GOT3 (cell line): ENCODE data around the gene GANC.
"Not testable (repeated sequence)": the region's sequence is repeated elsewhere in the genome, so short reads cannot be mapped to it uniquely, and the experiment has no call there.

Experiments
- DNase-seq: peaks from one replicate; lab custom pipeline; 2025; ENCODE audit warnings: mixed read lengths; lab: John Stamatoyannopoulos, UW

Gene GANC

GRCh38 chr15:42284551-42284950 is 11.6 kb downstream of the GANC start:
- DNase-seq: no peak

GRCh38 chr15:42285034-42285433 is 12.0 kb downstream of the GANC start:
- DNase-seq: no peak

- no peak for DNase-seq
Observed at GRCh38 chr15:42286445-42287029, 13.5 kb downstream of the GANC start.

DNA sequence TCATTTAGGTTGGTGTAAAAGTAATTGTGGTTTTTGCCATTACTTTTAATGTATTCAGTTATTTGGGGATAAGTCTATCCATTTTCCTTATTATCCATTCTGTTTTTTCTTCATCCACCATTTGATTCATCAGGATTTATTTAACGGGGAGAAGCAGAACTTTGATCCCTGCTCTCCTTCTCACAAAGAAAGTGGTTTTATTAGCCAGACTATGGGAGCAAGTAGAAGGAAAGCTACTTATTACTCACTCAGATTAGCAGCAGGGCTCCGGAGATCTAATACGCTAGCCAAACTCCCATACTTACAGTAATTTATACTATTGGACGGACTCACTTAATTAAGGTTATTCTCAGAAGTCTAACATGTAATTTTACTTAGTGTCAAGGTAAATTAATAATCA is 14.9 kb downstream of the GANC start:
- DNase-seq: no peak

DNA sequence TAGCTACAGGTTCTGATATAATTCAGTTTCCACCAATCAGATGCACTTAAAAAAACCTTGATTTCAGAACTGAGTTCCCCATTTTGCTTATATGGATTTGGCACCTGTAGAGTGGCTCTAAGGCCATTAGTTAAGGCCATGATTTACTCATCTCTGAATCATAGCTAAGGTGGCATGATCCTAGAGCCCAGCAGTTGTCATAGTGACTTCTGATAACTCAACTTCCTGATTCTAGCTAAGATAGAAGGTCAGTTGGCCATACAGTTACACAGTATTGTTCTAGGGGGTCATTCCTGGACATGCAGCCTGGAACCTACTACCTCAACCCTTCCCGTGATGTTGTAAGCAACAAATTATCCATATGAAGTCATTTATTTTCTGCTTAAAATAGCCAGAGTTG is 16.2 kb downstream of the GANC start:
- DNase-seq: no peak

DNA sequence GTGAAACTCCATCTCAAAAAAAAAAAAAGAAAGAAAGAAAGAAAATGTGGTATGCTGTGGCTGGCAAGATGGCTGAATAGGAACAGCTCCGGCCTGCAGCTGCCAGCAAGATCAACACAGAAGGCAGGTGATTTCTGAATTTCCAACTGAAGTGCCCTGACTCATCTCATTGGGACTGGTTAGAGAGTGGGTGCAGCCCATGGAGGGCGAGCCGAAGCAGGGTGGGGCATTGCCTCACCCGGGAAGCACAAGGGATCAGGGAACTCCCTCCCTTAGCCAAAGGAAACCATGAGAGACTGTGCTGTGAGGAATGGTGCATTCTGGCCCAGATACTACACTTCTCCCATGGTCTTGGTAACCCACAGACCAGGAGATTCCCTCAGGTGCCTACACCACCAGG is 28.0 kb downstream of the GANC start:
- DNase-seq: not testable (repeated sequence)

GRCh38 chr15:42306681-42307080 is 33.7 kb downstream of the GANC start:
- no peak for DNase-seq

- no peak for DNase-seq
Observed at GRCh38 chr15:42313463-42313862, 40.5 kb downstream of the GANC start.

DNA sequence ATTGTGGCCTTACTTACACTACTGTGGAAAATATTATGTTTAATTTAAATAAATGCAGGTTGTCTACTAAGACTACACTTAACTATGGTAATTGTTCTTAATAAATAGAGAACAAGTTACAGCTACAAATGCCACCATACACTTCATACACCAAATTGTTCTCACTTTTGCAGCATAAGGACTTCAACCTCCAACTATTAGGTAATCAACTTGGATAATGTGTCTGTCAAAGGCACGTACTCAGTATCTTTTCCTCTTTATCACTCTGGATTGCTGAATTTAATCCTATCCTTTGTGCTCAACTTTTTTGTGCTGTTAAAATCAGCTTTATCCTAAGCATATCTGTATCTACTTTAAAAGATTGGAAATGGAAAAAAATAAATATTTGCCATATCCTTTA is 41.8 kb downstream of the GANC start:
- DNase-seq: no peak

GRCh38 chr15:42315521-42315920 is 42.5 kb downstream of the GANC start:
- no peak for DNase-seq

GRCh38 chr15:42316282-42316805 is 43.3 kb downstream of the GANC start:
- DNase-seq: not testable (repeated sequence)

GRCh38 chr15:42319206-42319605 is 46.2 kb downstream of the GANC start:
- DNase-seq: no peak

- no peak for DNase-seq
Observed at GRCh38 chr15:42324308-42324707, 51.3 kb downstream of the GANC start.

GRCh38 chr15:42329161-42329560 is 56.2 kb downstream of the GANC start:
- no peak for DNase-seq

- DNase-seq: no peak
Observed at GRCh38 chr15:42329992-42330391, 57.0 kb downstream of the GANC start.

DNA sequence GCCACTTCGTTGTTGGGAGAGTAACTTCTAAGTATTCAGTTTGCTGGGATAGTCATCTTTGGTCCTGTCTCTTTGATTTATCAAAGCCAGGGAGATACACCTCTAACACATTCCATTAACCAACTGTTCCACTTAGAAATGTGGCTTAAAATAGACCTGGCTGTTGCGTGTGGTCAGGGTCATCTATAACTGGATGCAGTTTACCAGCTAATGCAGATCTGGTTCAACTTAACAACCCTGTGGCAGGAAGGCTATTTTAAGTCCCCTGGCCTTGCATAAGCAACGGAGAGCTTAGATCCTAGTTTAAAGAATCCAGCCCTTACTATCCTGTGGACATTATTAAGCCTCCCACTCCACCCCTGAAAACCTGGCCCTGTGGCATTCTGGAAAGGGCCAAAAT is 58.2 kb downstream of the GANC start:
- no peak for DNase-seq

- no peak for DNase-seq
Observed at GRCh38 chr15:42332331-42332730, 59.3 kb downstream of the GANC start.

DNA sequence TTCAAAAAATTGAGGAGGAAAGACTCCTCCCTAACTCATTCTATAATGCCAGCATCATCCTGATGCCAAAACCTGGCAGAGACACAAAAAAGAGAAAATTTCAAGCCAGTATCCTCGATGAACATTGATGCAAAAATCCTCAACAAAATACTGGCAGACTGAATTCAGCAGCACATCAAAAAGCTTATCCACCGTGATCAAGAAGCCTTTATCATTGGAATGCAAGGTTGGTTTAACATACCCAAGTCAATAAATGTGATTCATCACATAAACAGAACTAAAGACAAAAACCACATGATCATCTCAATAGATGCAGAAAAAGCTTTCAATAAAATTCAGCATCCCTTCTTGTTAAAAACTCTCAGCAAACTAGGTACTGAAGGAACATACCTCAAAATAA is 62.1 kb downstream of the GANC start:
- DNase-seq: no peak

- DNase-seq: not testable (repeated sequence)
Observed at GRCh38 chr15:42336650-42337049, 63.6 kb downstream of the GANC start.

- DNase-seq: not testable (repeated sequence)
Observed at GRCh38 chr15:42337104-42337503, 64.1 kb downstream of the GANC start.

DNA sequence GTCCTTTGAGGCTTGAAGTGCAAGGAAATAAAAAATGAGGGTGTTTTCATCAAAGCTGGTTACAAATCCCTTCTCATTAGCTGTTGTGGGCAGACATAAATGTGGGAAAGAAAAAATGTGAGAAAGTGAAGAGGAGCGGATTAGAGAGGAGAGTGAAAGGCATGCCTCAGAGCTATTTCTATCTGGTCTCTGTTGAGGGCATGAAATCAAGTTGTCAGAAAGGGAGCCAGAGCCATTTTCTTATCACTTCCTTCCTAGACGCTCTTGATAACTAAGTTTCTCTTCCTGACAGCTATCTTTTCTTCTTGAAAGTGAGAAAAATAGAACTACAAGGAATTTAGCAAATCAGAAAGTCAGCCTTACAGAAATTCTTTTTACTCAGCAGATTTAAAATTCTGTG is 65.5 kb downstream of the GANC start:
- no peak for DNase-seq

DNA sequence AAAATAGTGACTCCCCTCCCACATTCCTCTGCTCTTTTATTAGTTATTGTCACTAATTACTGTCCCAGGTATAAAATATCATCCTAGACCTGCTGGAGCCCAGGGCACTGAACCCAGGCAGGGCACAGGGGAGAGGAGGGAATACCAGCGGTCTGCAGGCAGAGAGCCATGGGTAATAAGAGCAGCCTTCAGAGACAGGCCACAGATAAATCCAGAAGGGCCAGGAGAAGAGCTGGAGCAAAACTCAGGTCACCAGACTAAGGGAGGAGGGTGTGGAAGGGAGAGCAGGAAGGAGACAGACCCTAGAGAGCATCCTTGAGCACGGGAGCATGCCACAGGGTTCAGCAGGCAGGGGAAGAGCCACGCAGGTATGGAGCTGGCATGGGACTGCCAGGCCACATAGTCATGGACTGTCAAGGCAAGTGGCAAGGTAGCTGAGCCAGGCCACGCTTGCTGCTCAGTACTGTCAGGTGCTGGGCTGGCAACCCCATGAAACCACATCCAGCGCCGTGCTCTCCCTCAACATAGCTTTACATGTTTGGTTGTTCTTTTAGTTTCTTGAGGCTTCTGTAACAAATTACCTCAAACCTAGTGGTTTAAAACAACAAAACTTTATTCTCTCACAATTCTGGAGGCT is 70.7 kb downstream of the GANC start:
- no peak for DNase-seq

- DNase-seq: no peak
Observed at GRCh38 chr15:42344763-42345162, 71.8 kb downstream of the GANC start.

- no peak for DNase-seq
Observed at GRCh38 chr15:42345504-42345903, 72.5 kb downstream of the GANC start.
